Keratinocyte (primary cell): ENCODE data around the gene HOXA6. TPM values are rescaled to one million over a fixed set of nuclear protein-coding genes. Genes with fewer than 3 reads are reported as not detected.

Experiments
- DNase-seq: peaks from one replicate; pipeline ENCODE4 v3.0.0-alpha.2; 2011; ENCODE audit warnings: low read depth, missing footprints, low spot score
- FAIRE-seq: peaks from 2 replicates; lab custom pipeline; 2011; peaks lifted over from hg19 to GRCh38; lab: Jason Lieb, UNC
- H2AFZ ChIP-seq: 2 replicates; pipeline ENCODE4 v1.6.0; 2012; ENCODE audit warnings: low read length, control low read depth, inconsistent platforms; ENCODE audit not compliant: control insufficient read depth
- H3K27ac ChIP-seq: 2 replicates; pipeline ENCODE4 v1.5.1; 2011; ENCODE audit warnings: low read length; ENCODE audit not compliant: control insufficient read depth, insufficient read depth
- H3K27me3 ChIP-seq: 3 replicates; pipeline ENCODE4 v1.6.0; 2011; ENCODE audit warnings: low read length; ENCODE audit not compliant: control insufficient read depth, insufficient read depth; ENCODE audit errors: extremely low read depth
- H3K36me3 ChIP-seq, 2 experiments: 2 replicates in 1 of 2; 3 replicates in 1 of 2; pipeline ENCODE4 v1.5.1; 2011; ENCODE audit warnings: low read length in 2 of 2, mild to moderate bottlenecking in 1 of 2; ENCODE audit not compliant: control insufficient read depth in 2 of 2, insufficient read depth in 2 of 2; ENCODE audit errors: extremely low read depth in 1 of 2
- H3K4me1 ChIP-seq: 3 replicates; pipeline ENCODE4 v1.5.1; 2011; ENCODE audit warnings: low read length; ENCODE audit not compliant: control insufficient read depth, insufficient read depth; ENCODE audit errors: extremely low read depth
- H3K4me2 ChIP-seq: 3 replicates; pipeline ENCODE4 v1.6.0; 2011; ENCODE audit warnings: low read depth, low read length; ENCODE audit not compliant: control insufficient read depth, insufficient read depth; ENCODE audit errors: extremely low read depth
- H3K4me3 ChIP-seq, 3 experiments: fragments of 200-600 bp in 1 of 3; sonication (generic) in 1 of 3; 2 replicates in 2 of 3; 3 replicates in 1 of 3; pipeline ENCODE4 v1.5.1; 2011 to 2016; ENCODE audit warnings: low read length in 3 of 3, mild to moderate bottlenecking in 3 of 3, control low read depth in 2 of 3, inconsistent platforms in 1 of 3, low read depth in 1 of 3, mixed read lengths in 1 of 3, mixed run types in 1 of 3, moderate library complexity in 1 of 3; ENCODE audit not compliant: control insufficient read depth in 2 of 3, insufficient read depth in 2 of 3; ENCODE audit errors: extremely low read depth in 1 of 3
- H3K79me2 ChIP-seq: 2 replicates; pipeline ENCODE4 v1.6.0; 2012; ENCODE audit warnings: low read length; ENCODE audit not compliant: control insufficient read depth, insufficient read depth
- H3K9ac ChIP-seq: 3 replicates; pipeline ENCODE4 v1.6.0; 2011; ENCODE audit warnings: low read length; ENCODE audit not compliant: control insufficient read depth, insufficient read depth; ENCODE audit errors: extremely low read depth
- H3K9me1 ChIP-seq: 3 replicates; pipeline ENCODE4 v1.6.0; 2011; ENCODE audit warnings: low read length; ENCODE audit not compliant: control insufficient read depth, insufficient read depth; ENCODE audit errors: extremely low read depth
- H3K9me3 ChIP-seq: 2 replicates; pipeline ENCODE4 v1.5.1; 2012; ENCODE audit warnings: low read depth, low read length; ENCODE audit not compliant: control insufficient read depth
- H4K20me1 ChIP-seq: 3 replicates; pipeline ENCODE4 v1.6.0; 2011; ENCODE audit warnings: low read length; ENCODE audit not compliant: control insufficient read depth, insufficient read depth; ENCODE audit errors: extremely low read depth
- EZH2 ChIP-seq: IDR thresholded peaks from one replicate; pipeline ENCODE4 v1.6.1; 2012; ENCODE audit warnings: inconsistent platforms, mild to moderate bottlenecking, low read length, moderate library complexity
- dilution Hi-C: fragments of 300-500 bp; cut with MboI; formaldehyde crosslinking; loops from one replicate; pipeline ENCODE4 v1.7.0; 2020; ENCODE audit warnings: low sequenced_read_pairs; ENCODE audit not compliant: extremely low pct_ligation_motif_present
- polyA plus RNA-seq, 5 experiments: library from polyadenylated mRNA; depleted of rRNA in 3 of 5; stranded (reverse) in 3 of 5; stranded (forward) in 1 of 5; unstranded in 1 of 5; fragments of >200 nt; gene quantifications; 1 replicate in 1 of 5; 2 replicates in 3 of 5; 3 replicates in 1 of 5; pipeline versions ENCODE4 v1.2.1 to v1.2.3, GENCODE V29; 2011 to 2012; ENCODE audit warnings: missing spikeins in 2 of 5, low read depth in 1 of 5, low replicate concordance in 1 of 5
- TF ChIP-seq, protein P1 (sequence below), 3 experiments: IDR thresholded peaks in 1 of 3; conservative IDR thresholded peaks in 1 of 3; optimal IDR thresholded peaks in 1 of 3; 2 replicates in 2 of 3; 3 replicates in 1 of 3; pipeline versions ENCODE3 to v1.5.1; 2011; ENCODE audit warnings: low read length in 3 of 3, mild to moderate bottlenecking in 3 of 3, moderate library complexity in 2 of 3, control low read depth in 1 of 3, inconsistent platforms in 1 of 3; ENCODE audit not compliant: insufficient read depth in 2 of 3; ENCODE audit errors: extremely low read depth in 1 of 3

The HOXA6 gene
- polyA plus RNA-seq, 1 donor (not counting 4 experiments of a cell fraction or from before 2014, with no cell fraction given), result 0.54 TPM

DNA sequence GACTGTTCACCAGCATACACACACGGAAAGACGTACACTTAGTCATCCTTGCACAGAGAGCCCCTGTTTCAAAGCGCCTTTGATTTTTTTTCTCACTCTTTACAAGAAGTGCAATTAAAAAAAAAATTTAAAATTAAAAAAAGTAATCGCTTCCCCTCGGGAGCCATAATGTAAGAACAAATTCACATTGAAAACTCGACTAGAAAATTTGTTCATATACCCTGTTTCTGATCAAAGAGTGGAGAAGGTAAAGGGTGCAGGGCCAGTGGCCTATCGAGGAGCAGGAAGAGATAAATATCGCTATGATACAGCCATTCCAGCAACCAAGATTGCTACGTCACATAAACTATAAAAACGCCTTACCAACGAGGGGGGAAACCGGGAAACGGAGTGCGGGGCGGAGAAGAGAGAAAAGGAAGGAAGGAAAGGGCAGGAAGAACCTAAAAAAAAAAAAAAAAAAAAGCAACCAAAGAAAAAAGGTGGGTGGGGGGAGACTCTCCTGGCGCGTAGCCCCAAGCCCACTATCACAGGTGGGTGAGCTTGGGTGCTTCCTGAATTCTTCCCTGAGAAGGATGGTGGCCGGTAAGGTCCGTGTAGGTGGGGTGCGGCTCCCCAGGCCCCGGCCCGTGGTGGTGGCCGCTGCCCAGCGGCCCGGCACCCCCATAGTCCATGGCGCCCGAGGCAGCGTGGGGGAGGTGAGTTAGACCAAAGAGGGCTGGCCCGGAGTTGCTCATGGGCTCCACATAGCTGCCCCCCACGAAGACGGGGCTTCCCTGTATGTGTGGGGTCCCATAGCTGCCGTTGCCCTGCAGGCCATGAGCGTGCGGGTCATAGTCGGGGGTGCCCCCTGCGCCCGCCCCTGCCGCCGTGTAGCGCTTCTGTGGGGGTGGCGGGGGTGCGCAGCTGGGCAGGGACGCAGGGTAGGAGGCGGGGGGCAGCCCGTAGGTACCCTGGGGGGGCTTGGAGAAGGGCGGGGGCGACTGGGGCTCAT lies 39.9 kb downstream of the HOXA6 start:
- Histone ChIP-seq H3K79me2 (peaks cover 21% of the 10 kb centered on the region), H2AFZ (no peak overlapping the region), H3K27me3 (no peaks in the 10 kb centered on the region), H3K4me2 (peak overlapping the region; percentile 76), H3K9me1 (no peaks in the 10 kb centered on the region), H3K4me1 (peaks cover 39% of the 10 kb centered on the region), H3K9me3 (no peaks in the 10 kb centered on the region), H4K20me1 (no peaks in the 10 kb centered on the region), H3K36me3 (no peaks in the 10 kb centered on the region), H3K27ac (peak overlapping the region; percentile 55), H3K4me3 (peak overlapping the region in 1 of 3 experiments; percentile 20), H3K9ac (peak overlapping the region; percentile 71)
- DNase-seq (no peak), FAIRE-seq (no peak)
- dilution Hi-C loops, result no loop called here
- TF ChIP-seq EZH2, result no peak
- TF ChIP-seq, protein P1, sequence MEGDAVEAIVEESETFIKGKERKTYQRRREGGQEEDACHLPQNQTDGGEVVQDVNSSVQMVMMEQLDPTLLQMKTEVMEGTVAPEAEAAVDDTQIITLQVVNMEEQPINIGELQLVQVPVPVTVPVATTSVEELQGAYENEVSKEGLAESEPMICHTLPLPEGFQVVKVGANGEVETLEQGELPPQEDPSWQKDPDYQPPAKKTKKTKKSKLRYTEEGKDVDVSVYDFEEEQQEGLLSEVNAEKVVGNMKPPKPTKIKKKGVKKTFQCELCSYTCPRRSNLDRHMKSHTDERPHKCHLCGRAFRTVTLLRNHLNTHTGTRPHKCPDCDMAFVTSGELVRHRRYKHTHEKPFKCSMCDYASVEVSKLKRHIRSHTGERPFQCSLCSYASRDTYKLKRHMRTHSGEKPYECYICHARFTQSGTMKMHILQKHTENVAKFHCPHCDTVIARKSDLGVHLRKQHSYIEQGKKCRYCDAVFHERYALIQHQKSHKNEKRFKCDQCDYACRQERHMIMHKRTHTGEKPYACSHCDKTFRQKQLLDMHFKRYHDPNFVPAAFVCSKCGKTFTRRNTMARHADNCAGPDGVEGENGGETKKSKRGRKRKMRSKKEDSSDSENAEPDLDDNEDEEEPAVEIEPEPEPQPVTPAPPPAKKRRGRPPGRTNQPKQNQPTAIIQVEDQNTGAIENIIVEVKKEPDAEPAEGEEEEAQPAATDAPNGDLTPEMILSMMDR (optimal IDR thresholded peaks at IDR 0.05 in 1 of 3, IDR thresholded peaks at IDR 0.05 in 1 of 3, conservative IDR thresholded peaks at IDR 0.05 in 1 of 3; ENCODE audit: extremely low read depth in 1 of 3, insufficient read depth in 2 of 3, low read length in 3 of 3), result no peak

DNA sequence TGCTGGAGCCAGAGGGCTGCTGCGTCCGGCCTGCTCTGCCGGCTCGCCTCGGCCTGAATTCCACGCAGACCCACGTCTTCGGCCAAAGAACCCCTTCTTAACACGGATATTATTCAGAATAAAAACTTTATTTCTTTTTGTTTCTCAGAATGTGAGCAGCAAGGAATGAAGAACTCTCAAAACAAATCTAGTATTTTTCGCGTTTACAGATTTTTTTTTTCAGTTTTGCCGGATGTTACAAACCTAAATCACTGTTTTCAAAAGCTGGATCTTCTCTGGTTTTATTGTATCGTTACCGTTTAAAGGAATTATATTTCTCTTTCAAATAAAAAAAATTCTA lies 40.7 kb downstream of the HOXA6 start:
- Histone ChIP-seq H3K9ac (peak overlapping the region; percentile 67), H4K20me1 (no peaks in the 10 kb centered on the region), H3K9me1 (no peaks in the 10 kb centered on the region), H3K27me3 (no peaks in the 10 kb centered on the region), H3K4me2 (peak overlapping the region; percentile 76), H3K4me1 (peaks cover 38% of the 10 kb centered on the region), H3K79me2 (peaks cover 16% of the 10 kb centered on the region), H3K36me3 (no peaks in the 10 kb centered on the region), H3K4me3 (peak overlapping the region in 2 of 3 experiments; percentile 39 to 46), H2AFZ (no peak overlapping the region), H3K9me3 (no peaks in the 10 kb centered on the region), H3K27ac (peak overlapping the region; percentile 59)
- no peak for FAIRE-seq
- dilution Hi-C loops, result no loop called here
- DNase-seq, result no peak
- TF ChIP-seq, protein P1 (optimal IDR thresholded peaks at IDR 0.05 in 1 of 3, IDR thresholded peaks at IDR 0.05 in 1 of 3, conservative IDR thresholded peaks at IDR 0.05 in 1 of 3; ENCODE audit: extremely low read depth in 1 of 3, insufficient read depth in 2 of 3, low read length in 3 of 3), result no peak
- TF ChIP-seq EZH2, result no peak
